NT2/D1 (cell line): ENCODE results near the gene LOXL1.

ENCODE experiments used
- SUZ12 ChIP-seq: IDR thresholded peaks from 2 replicates; pipeline ENCODE4 v1.6.1; 2011; ENCODE audit not compliant: insufficient read length, insufficient read depth; ENCODE audit errors: extremely low read depth
- YY1 ChIP-seq: IDR thresholded peaks from 2 replicates; pipeline ENCODE4 v1.6.1; 2011; ENCODE audit not compliant: insufficient read length, insufficient read depth

DNA sequence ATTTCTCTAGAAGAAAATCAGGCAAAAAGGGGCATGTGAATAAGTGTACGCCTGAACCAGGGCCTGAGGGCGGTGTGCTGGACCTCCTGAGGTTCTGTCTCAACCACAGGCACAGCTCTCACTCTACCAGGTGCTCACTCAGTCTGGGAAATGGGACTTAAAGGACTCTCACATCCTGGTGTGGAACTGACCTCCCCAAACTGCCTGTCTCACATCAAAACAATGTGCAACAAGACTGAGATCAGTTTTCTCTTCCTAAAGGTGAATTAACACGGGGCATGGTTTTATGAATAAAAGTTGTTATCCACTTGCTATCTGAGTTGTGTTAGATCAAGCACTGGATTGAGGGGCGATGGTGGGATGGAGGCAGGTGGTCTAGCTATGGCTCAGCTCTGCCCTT lies 61.0 kb downstream of the LOXL1 start:
- TF ChIP-seq YY1 (no peak), SUZ12 (no peak)
